Heart right ventricle (tissue), 16 donors: ENCODE results near the gene SPPL2C. TPM values are rescaled to one million over a fixed set of nuclear protein-coding genes. Genes with fewer than 3 reads are reported as not detected.
A peak's percentile ranks its signal among the peaks of the same experiment; 100 is the strongest.

Experiments used
- ATAC-seq, 8 donors: fragments of 200-7000 bp; cut with Tn5 transposase; one replicate each; pipeline ENCODE4 v1.9.1; 2020; ENCODE audit warnings: mild to moderate bottlenecking in 8 of 8, moderate library complexity in 8 of 8, moderate number of reproducible peaks in 1 of 8
- DNase-seq, 2 donors: peaks; one replicate each; pipeline ENCODE4 v3.0.0-alpha.2; 2020
- H3K27ac ChIP-seq, 10 donors: fragments of 200-600 bp; sonication (generic) in 2 of 10; one replicate each; pipeline versions ENCODE4 v1.5.0 to v1.8.0; 2020 to 2022; ENCODE audit warnings: mild to moderate bottlenecking in 3 of 10
- H3K27me3 ChIP-seq, 7 donors: fragments of 200-600 bp; one replicate each; pipeline ENCODE4 v1.8.0; 2021 to 2022; ENCODE audit warnings: mild to moderate bottlenecking in 2 of 7
- H3K36me3 ChIP-seq, 9 donors: fragments of 200-600 bp; sonication (generic) in 1 of 9; one replicate each; pipeline versions ENCODE4 v1.5.0 to v1.8.0; 2020 to 2022; ENCODE audit warnings: mild to moderate bottlenecking in 2 of 9
- H3K4me1 ChIP-seq, 9 donors: fragments of 200-600 bp; sonication (generic) in 1 of 9; one replicate each; pipeline versions ENCODE4 v1.5.0 to v1.8.0; 2020 to 2022; ENCODE audit warnings: mild to moderate bottlenecking in 4 of 9
- H3K4me3 ChIP-seq, 10 donors: fragments of 200-600 bp; sonication (generic) in 2 of 10; one replicate each; pipeline versions ENCODE4 v1.5.0 to v1.8.0; 2020 to 2022; ENCODE audit warnings: mild to moderate bottlenecking in 7 of 10, moderate library complexity in 2 of 10
- H3K9me3 ChIP-seq, 11 donors: fragments of 200-600 bp in 10 of 11; sonication (generic) in 2 of 11; one replicate each; pipeline versions ENCODE4 v1.5.0 to v1.8.0; 2013 to 2022; ENCODE audit warnings: mild to moderate bottlenecking in 2 of 11, control low read depth in 1 of 11, moderate library complexity in 1 of 11
- CTCF ChIP-seq, 9 donors: fragments of 200-600 bp; sonication (generic) in 2 of 9; IDR thresholded peaks; one replicate each; pipeline versions ENCODE4 v1.5.0 to v1.8.0; 2021 to 2022; ENCODE audit warnings: antibody characterized with exemption in 9 of 9, mild to moderate bottlenecking in 5 of 9, moderate library complexity in 1 of 9
- WGBS, 2 donors: extraction: QIAGEN DNeasy Blood & Tissue Kit; methylation state at CpG; one replicate each; pipeline ENCODE4 v1.1.7; 2013; ENCODE audit warnings: inconsistent platforms in 1 of 2; 5-methylcytosine and 5-hydroxymethylcytosine counted together
- intact Hi-C, 10 donors: fragments of 100-400 bp; cut with DNase I; formaldehyde crosslinking; loops; one replicate each; pipeline versions ENCODE4 v1.11.1 to v1.14.2; 2022
- polyA plus RNA-seq, 2 donors: library from polyadenylated mRNA; stranded (reverse); fragments of 200-250 nt; gene quantifications; one replicate each; pipeline ENCODE4 v1.2.3, GENCODE V29; 2013
- total RNA-seq, 10 donors: library from RNA; stranded (reverse); fragmentation: NEBNext Ultra II Directional in 3 of 10; extraction: Animal tissue kit (Norgen Biotek cat#: 25700) in 3 of 10; gene quantifications; one replicate each; pipeline versions ENCODE4 v1.2.1 to v1.2.4, GENCODE V29; 2021 to 2023
- donor health status: Arrhythmogenic right ventricular cardiomyopathy.
- donor health status: ischemic (EF 13 %, LVEDD 7.1; RV severe dilation, severe dysfunction).
- donor health status: healthy with polysubstance abuse.
- donor health status: DM: no; HTN: yes; CAD: no.
- donor health status: DM: no; HTN: no; CAD: no.
- donor health status: ischemic (EF 25% LVEDD 6.9; RV normal size, moderate dysfunction).
- donor health status: ischemic (EF 25% LVEDD 5.7; RV mildly dilated, moderate dysfunction).
- donor health status: healthy.
- donor health status: DM: yes; HTN: yes; CAD: no.
- donor health status: Ischemic cardiomyopathy.
- donor health status: ischemic (EF 35%, LVEDD 5.7; RV mildly dilated, moderate dysfunction).
- donor health status: nonischemic (EF 11% LVEDD 7.7; RV severe dilation, severe dysfunction).
- donor health status: DM: yes; HTN: yes; CAD: no.
- donor health status: PGD.
- donor health status: ischemic (EF 29% LVEDD 5.4; RV normal size, mild dysfunction).
- donor health status: nonischemic (EF 23%, LVEDD 6.1; RV moderate dilation, normal function).

SPPL2C gene
- total and polyA plus RNA-seq, 12 donors, result not detected

GRCh38 chr17:45894022-45894784 lies 49.5 kb downstream of the SPPL2C start, which contains the start of gene MAPT:
MAPT (plus strand) TSS chr17:45894554; CDS start chr17:45962338, 67,784 bp downstream.
- Histone ChIP-seq H3K4me3 (peak within 1 kb of the TSS; percentile 72 to 94 (median 84)), H3K4me1 (peaks cover 13 to 32% (median 24%) of the 10 kb centered on the region in 9 donors), H3K27me3 (peaks cover 0 to 68% (median 35%) of the 10 kb centered on the region in 7 donors), H3K9me3 (no peaks in the 10 kb centered on the region), H3K36me3 (no peaks in the 10 kb centered on the region), H3K27ac (peak within 1 kb of the TSS in 9 of 10 donors; percentile 50 to 80 (median 78))
- intact Hi-C loops, result loop anchor here in 5 of 10 donors (2.0 to 5.0 kb wide), 3 partner anchors 48 to 55 kb away; no protein-coding TSS in a partner anchor
- WGBS, 2 donors, result 1 to 2% methylated on average over 84 to 89 of the region's 97 CpGs
- TF ChIP-seq CTCF (IDR thresholded peaks at IDR 0.05), result peak; percentile 85 to 99 (median 94)
- peak; percentile 90 to 94 for DNase-seq
- peak; percentile 94 to 97 (median 95) for ATAC-seq

- peak in 3 of 9 donors; percentile 7 to 21 (median 9) for TF ChIP-seq CTCF (IDR thresholded peaks at IDR 0.05)
- peaks cover 0 to 69% (median 35%) of the 10 kb centered on the region in 7 donors for H3K27me3 ChIP-seq
- no peaks in the 10 kb centered on the region for H3K9me3 ChIP-seq
- ATAC-seq (peak in 5 of 8 donors; percentile 6 to 45 (median 18)), DNase-seq (no peak)
- peak overlapping the region; percentile 72 to 94 (median 84) for H3K4me3 ChIP-seq
- intact Hi-C loops, result loop anchor here in 3 of 10 donors (2.0 kb wide), 1 partner anchor 53 kb away; no protein-coding TSS in a partner anchor
- WGBS, 2 donors, result 1% methylated on average over 58 to 63 of the region's 63 CpGs
- peaks cover 13 to 32% (median 24%) of the 10 kb centered on the region in 9 donors for H3K4me1 ChIP-seq
- no peak overlapping the region for H3K27ac ChIP-seq
- H3K36me3 ChIP-seq, result no peaks in the 10 kb centered on the region
Observed at GRCh38 chr17:45895304-45895968, 50.8 kb downstream of the SPPL2C start.

GRCh38 chr17:45895969-45896785 lies 51.5 kb downstream of the SPPL2C start:
- 6 to 7% methylated on average over 55 of the region's 55 CpGs for WGBS, 2 donors
- Histone ChIP-seq H3K9me3 (no peaks in the 10 kb centered on the region), H3K36me3 (no peaks in the 10 kb centered on the region), H3K4me1 (peaks cover 13 to 32% (median 24%) of the 10 kb centered on the region in 9 donors), H3K27ac (no peak overlapping the region), H3K4me3 (peak overlapping the region in 9 of 10 donors; percentile 77 to 94 (median 85)), H3K27me3 (peaks cover 0 to 63% (median 35%) of the 10 kb centered on the region in 7 donors)
- TF ChIP-seq CTCF (IDR thresholded peaks at IDR 0.05), result no peak
- intact Hi-C loops, result loop anchor here in 3 of 10 donors (2.0 kb wide), 1 partner anchor 53 kb away; no protein-coding TSS in a partner anchor
- DNase-seq (no peak), ATAC-seq (no peak)

Other genes with a start within 250 kb of the SPPL2C start
- gene CRHR1, start 60.6 kb upstream of the SPPL2C start, total RNA-seq, result under 1 TPM in 2 of 10 donors, not detected in 8; 0.30 to 0.63 TPM
- not detected for gene CRHR1, start 60.6 kb upstream of the SPPL2C start, polyA plus RNA-seq
- 10 to 100 TPM; 17.4 to 63.3 (median 34.4) TPM for gene MAPT, start 49.7 kb downstream of the SPPL2C start, total RNA-seq
- gene MAPT, start 49.7 kb downstream of the SPPL2C start, polyA plus RNA-seq, result 10 to 100 TPM in 1 of 2 donors, under 1 TPM in 1; 0.90 to 10.5 TPM
- not detected for gene STH, start 154.4 kb downstream of the SPPL2C start, total RNA-seq
- gene STH, start 154.4 kb downstream of the SPPL2C start, polyA plus RNA-seq, result not detected